ENCODE data around the gene IFI44L.

The IFI44L gene

GRCh38 chr1:78619803-78620579, at the start of gene IFI44L:
TSS of gene IFI44L (plus strand) at chr1:78620448. CDS start at chr1:78627916, 7,468 bp downstream.
- DNase-seq (ENCODE audit: low read depth in 2 of 3, low spot score in 2 of 3), result peak in 1 of 3 experiments; percentile 2

DNA sequence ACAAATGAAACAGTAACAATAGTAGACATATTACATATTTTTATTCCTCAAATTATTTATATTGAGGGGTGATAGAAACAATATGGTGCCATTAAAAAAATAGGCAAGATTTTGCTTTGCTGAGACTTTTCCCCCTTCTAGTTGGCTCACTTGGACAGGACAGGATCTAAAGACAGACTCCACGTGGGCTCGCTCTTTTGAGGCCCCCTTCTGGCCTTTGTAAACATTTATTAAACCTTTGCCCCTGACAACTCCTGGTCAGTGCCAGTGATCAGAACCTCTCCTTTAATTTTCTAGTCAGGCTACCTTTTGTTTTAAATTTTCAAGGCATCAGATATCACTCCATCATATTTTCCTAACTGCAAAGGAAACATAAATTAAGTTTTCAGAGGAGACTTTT, 49.7 kb upstream of the IFI44L start:
- DNase-seq (ENCODE audit: low read depth in 2 of 3, low spot score in 2 of 3), result no peak

DNA sequence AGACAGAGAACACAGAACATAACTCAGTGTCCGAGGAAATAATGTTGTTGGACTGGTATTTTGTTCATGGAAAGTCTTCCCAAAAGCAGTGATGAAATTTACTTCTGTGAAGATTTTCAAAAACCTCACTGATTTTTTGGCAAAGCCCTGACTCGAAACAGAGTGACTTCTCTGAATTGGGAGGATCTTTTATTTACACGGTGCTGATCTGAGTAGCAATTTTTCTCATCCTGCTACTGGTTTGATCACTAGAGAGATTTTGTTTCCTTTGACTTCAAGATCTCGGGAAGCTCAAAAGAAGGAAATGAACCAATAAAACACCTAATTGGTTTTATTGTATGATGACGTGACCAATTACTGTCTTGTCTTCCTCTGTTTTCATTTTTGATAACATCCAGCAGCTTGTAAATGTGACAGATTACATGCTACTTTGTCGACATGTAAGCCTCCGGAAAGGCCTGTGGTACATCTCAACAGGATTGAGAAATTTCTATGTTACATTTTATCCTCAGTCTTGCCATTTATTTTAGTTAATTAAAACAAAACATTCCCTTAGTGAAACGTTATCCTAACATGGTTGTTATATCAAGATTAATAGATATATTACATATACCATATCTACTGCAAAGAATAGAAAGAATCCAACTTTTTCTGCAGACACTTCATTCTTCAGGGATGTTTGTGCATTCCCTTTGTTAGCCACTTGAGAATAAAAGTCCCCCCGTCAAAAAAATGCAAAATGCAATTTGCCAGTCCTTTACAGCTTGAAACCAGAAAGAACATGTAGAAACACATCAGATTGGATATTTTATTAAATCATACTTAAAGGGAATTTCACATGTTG, 42.8 kb upstream of the IFI44L start:
- DNase-seq (ENCODE audit: low read depth in 2 of 3, low spot score in 2 of 3), result no peak

GRCh38 chr1:78586572-78586971, 33.7 kb upstream of the IFI44L start:
- no peak for DNase-seq (ENCODE audit: low read depth in 2 of 3, low spot score in 2 of 3)

DNA sequence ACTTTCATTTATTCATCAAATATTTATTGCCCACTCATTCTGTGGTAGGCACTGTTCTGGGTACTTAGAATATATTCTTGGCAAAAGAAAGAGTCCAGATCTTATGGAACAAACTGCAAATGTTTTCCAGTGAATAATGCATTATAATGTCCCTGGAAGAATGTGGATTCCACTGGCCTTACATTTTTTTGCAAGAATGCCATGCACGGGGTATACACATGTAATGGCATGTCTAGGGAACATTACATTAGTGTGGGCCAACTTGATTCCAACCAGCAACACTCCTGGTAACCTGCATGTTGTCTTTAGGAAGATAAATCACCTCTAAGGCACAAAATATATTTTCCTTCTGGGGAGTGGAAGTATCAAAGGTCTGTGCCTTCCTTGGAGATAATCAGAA, 33.0 kb upstream of the IFI44L start:
- DNase-seq (ENCODE audit: low read depth in 2 of 3, low spot score in 2 of 3), result no peak

DNA sequence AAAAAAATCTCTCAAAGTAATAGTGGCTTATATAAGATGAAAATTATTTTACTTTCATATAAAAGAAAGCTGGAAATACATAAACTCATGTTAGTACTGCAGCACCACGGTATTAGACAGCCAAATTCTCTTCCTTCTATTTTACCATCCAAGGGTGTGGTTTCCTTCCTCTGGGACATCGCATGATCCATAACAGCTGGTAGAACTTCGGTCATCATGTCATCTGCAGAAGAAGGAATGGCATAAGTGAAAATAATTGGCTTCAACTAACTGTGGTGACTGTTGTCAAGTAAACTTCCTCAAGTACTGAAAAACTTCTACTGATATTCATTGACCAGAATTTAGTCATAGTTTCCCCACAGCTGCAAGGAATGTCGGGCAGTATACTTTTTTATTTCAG, 28.3 kb upstream of the IFI44L start:
- DNase-seq (ENCODE audit: low read depth in 2 of 3, low spot score in 2 of 3), result no peak

DNA sequence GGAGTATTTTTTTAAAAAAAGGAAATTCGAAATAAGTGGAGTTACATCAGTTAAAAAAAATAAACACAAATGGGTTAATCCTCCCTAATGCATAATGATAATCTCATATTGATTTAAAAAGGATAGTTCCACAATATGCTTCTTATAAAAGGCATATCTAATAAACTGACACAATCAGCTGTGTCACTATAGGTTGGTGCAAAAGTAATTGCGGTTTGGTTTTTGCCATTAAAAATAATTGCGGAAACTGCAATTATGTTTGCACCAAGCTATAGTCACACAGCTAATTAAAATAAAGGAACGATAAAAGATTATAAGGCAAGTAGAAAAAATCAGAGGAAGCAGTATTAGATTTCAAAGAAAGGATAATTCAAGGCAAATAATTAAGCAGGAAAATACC, 21.0 kb upstream of the IFI44L start:
- no peak for DNase-seq (ENCODE audit: low read depth in 2 of 3, low spot score in 2 of 3)

DNA sequence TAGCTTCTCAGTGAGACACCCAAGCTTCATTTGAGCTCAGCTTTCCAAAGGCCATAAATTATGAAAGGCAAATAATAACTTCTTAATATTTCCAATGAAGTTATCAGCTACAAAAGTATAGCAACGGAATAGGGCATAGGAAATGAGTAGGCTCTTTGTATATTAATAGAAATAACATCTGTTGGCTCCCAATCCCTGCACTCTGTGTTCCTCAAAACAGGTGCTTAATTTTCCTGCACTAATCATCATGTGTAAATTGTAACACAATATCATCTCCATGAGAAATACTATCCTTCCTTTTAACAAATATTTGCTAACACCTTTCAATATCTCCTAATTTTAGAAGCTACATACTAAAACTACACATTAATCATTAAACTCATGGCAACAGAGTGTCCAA, 19.2 kb upstream of the IFI44L start:
- DNase-seq (ENCODE audit: low read depth in 2 of 3, low spot score in 2 of 3), result no peak

GRCh38 chr1:78603206-78603605, 17.0 kb upstream of the IFI44L start:
- no peak for DNase-seq (ENCODE audit: low read depth in 2 of 3, low spot score in 2 of 3)

GRCh38 chr1:78604643-78605042, 15.6 kb upstream of the IFI44L start:
- no peak for DNase-seq (ENCODE audit: low read depth in 2 of 3, low spot score in 2 of 3)

DNA sequence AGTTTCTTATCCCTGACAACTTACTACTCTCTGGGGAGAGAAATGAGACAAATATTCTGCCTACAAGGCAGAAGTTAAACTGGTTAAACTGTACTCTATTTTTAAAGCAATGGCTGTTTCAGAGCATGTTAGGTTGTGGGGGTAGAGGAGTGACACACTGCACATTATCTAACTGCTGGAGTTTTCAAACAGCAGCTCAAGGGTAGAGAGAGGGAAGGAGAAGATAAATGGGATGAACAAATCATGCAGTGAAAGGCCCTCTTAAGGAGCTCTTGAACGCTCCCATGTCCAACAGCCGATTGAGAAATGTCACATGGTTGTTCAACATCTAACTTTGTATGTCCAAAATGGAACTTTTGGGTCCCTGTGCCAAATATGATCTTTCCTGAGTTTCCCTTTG, 14.0 kb upstream of the IFI44L start:
- no peak for DNase-seq (ENCODE audit: low read depth in 2 of 3, low spot score in 2 of 3)

DNA sequence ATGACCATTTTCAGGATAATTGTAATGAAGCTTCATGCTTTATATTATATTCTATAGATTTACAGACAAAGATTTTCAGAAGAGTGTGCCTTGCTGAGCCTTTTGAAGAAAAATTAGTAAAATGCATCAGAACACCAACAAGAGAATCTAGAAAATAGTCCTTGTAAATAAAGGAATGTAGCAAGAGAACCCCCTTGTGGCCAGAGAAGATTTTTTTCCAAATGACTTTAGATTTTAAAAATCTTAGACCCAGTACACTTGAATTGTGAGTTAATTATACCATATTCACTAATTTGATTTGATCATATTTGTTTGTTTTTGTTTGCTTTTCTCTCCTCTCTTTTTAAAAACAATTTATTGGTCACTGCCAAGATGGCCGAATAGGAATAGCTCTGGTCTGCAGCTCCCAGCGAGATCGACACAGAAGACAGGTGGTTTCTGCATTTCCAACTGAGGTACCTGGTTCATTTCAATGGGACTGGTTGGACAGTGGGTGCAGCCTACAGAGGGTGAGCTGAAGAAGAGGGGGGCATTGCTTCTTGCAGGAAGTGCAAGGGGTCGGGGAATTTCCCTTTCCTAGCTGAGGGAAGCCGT, 12.8 kb upstream of the IFI44L start:
- no peak for DNase-seq (ENCODE audit: low read depth in 2 of 3, low spot score in 2 of 3)

DNA sequence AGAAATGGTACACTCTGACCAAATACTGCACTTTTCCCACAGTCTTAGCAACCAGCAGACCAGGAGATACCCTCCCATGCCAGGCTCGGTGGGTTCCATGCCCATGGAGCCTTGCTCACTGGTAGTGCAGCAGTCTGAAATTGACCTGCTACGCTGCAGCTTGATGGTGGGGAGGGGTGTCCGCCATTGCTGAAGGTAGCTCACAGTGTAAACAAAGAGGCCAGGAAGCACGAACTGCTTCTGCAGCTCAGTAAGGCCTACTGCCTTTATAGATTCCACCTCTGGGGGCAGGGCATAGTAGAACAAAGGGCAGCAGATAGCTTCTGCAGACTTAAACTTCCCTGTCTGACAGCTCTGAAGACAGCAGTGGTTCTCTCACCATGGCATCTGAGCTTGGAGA, 12.3 kb upstream of the IFI44L start:
- no peak for DNase-seq (ENCODE audit: low read depth in 2 of 3, low spot score in 2 of 3)

- DNase-seq (ENCODE audit: low read depth in 2 of 3, low spot score in 2 of 3), result peak in 1 of 3 experiments; percentile 15
Measured at GRCh38 chr1:78617615-78618026, 2.6 kb upstream of the IFI44L start.

GRCh38 chr1:78619032-78619431, 1.2 kb upstream of the IFI44L start:
- DNase-seq (ENCODE audit: low read depth in 2 of 3, low spot score in 2 of 3), result no peak

DNA sequence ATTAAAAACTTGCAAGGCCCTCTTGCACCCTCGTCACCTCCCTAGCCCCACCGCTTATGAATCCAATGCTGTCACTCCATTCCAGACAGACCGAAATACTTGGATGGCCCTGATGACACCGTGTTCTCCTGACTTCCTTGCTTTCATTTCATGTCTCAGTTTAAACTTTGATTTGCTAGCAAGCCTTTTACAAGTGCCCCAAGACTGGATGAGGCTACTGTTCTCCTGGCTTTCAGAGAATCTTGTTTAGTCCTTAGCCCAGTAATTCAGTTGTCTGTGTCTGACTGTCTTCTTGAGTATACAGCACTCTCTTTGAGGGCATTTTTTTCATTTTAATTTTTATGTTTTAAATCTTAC, 824 bp upstream of the IFI44L start:
- no peak for DNase-seq (ENCODE audit: low read depth in 2 of 3, low spot score in 2 of 3)

- no peak for DNase-seq (ENCODE audit: low read depth in 2 of 3, low spot score in 2 of 3)
Measured at GRCh38 chr1:78620666-78621065, 418 bp downstream of the IFI44L start.

DNA sequence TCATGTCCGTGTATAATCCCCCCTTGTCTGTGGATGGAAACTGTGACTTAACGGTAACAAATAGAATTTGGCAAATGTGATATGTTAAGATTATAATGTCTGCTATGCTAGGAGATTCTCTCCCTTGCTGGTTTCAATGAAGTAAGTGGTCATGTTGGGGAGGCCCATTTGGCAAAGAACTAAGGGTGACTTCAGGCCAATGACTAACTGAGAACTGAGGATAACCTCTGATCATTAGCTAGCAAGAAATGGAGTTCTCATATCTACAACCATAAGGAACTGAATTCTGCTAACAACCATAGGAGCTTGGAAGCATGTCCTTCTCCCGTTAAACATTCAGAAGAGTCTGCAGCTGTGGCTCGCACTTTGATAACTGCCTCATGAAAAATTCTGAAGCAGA, 2.3 kb downstream of the IFI44L start:
- DNase-seq (ENCODE audit: low read depth in 2 of 3, low spot score in 2 of 3), result no peak

GRCh38 chr1:78624035-78624434, 3.8 kb downstream of the IFI44L start:
- DNase-seq (ENCODE audit: low read depth in 2 of 3, low spot score in 2 of 3), result no peak

DNA sequence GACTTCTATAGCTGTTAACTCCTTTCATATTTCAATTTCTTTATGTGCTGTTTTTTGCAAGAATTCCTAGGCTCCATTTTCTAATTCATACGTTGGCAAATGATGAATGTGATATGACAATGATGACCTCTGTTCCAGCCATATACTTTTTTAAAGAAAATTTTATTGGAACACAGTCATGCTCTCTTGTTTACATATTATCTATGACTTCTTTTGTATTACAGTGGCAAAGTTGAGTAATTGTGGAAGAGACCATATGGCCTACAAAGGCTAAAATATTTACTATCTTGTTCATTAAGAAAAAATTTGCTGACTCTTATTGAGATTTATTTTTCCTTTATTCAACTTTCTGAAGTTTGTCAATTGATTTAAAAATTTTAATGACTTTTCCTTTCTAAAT, 7.1 kb downstream of the IFI44L start:
- DNase-seq (ENCODE audit: low read depth in 2 of 3, low spot score in 2 of 3), result no peak

- no peak for DNase-seq (ENCODE audit: low read depth in 2 of 3, low spot score in 2 of 3)
Measured at GRCh38 chr1:78630600-78630999, 10.4 kb downstream of the IFI44L start.

- no peak for DNase-seq (ENCODE audit: low read depth in 2 of 3, low spot score in 2 of 3)
Measured at GRCh38 chr1:78633209-78633608, 13.0 kb downstream of the IFI44L start.
